ENCODE results near the gene ABL1.
A peak's percentile ranks its signal among the peaks of the same experiment; 100 is the strongest.
"Not testable (repeated sequence)": the region's sequence is repeated elsewhere in the genome, so short reads cannot be mapped to it uniquely, and the experiment has no call there.

The ABL1 gene

GRCh38 chr9:130848514-130848913, 13.5 kb downstream of the ABL1 start:
- not testable (repeated sequence) for H3K9me3 ChIP-seq (ENCODE audit: control insufficient read depth in 2 of 2, low read length in 2 of 2); H3K27me3 ChIP-seq (ENCODE audit: control insufficient read depth in 2 of 2, insufficient read depth in 2 of 2, low read length in 2 of 2); H3K4me1 ChIP-seq (ENCODE audit: control insufficient read depth in 2 of 2, insufficient read depth in 2 of 2, low read length in 2 of 2); H3K4me3 ChIP-seq (ENCODE audit: low read length in 2 of 2); H3K9ac ChIP-seq (ENCODE audit: low read depth in 1 of 2, low read length in 2 of 2); H3K36me3 ChIP-seq (ENCODE audit: control insufficient read depth in 2 of 2, insufficient read depth in 2 of 2, low read length in 2 of 2)
- peak overlapping the region; percentile 75 to 80 for H3K27ac ChIP-seq (ENCODE audit: low read depth in 2 of 2, low read length in 2 of 2)

DNA sequence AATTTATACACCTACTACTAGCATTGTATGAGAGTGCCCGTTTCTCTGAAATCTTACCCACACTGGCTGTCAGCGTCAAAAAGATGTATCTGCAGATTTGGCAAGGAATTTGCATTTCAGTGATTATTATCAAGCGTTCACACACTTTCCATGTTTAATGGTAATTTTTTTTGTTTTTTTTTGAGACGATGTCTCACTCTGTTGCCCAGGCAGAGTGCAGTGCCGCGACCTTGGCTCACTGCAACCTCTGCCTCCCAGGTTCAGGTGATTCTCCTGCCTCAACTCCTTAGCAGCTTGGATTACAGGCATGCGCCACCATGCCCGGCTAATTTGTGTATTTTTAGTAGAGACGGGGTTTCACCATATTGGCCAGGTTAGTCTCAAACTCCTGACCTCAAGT, 14.3 kb downstream of the ABL1 start:
- Histone ChIP-seq H3K36me3 (ENCODE audit: control insufficient read depth in 2 of 2, insufficient read depth in 2 of 2, low read length in 2 of 2) (peaks cover 5% of the 10 kb centered on the region in 2 donors), H3K4me1 (ENCODE audit: control insufficient read depth in 2 of 2, insufficient read depth in 2 of 2, low read length in 2 of 2) (peaks cover 0 to 5% of the 10 kb centered on the region in 2 donors), H3K27ac (ENCODE audit: low read depth in 2 of 2, low read length in 2 of 2) (no peak overlapping the region), H3K27me3 (ENCODE audit: control insufficient read depth in 2 of 2, insufficient read depth in 2 of 2, low read length in 2 of 2) (no peaks in the 10 kb centered on the region), H3K4me3 (ENCODE audit: low read length in 2 of 2) (no peak overlapping the region), H3K9me3 (ENCODE audit: control insufficient read depth in 2 of 2, low read length in 2 of 2) (no peaks in the 10 kb centered on the region), H3K9ac (ENCODE audit: low read depth in 1 of 2, low read length in 2 of 2) (no peak overlapping the region)

DNA sequence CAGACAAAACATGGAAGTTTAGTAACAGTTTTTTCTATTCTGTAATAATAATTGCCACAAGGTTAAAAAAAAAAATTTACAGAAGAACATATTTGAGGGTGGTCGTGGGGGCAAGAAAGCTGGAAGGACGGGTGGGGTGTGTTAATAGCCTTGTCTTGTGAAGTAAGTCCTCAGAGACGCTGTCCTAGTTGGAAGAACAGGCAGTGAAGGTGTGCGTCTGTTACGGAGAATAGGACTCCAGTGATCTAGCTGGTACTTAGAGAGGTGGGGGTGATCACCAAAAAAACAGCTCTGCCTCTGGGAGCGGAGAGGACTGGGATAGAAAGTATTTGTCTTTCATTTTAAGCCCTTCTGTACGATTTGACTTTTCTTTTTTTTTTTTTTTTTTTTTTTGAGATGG, 17.7 kb downstream of the ABL1 start:
- peaks cover 24 to 31% of the 10 kb centered on the region in 2 donors for H3K36me3 ChIP-seq (ENCODE audit: control insufficient read depth in 2 of 2, insufficient read depth in 2 of 2, low read length in 2 of 2)
- no peak overlapping the region for H3K4me3 ChIP-seq (ENCODE audit: low read length in 2 of 2)
- H3K9ac ChIP-seq (ENCODE audit: low read depth in 1 of 2, low read length in 2 of 2), result no peak overlapping the region
- H3K9me3 ChIP-seq (ENCODE audit: control insufficient read depth in 2 of 2, low read length in 2 of 2), result no peaks in the 10 kb centered on the region
- peaks cover 0 to 2% of the 10 kb centered on the region in 2 donors for H3K4me1 ChIP-seq (ENCODE audit: control insufficient read depth in 2 of 2, insufficient read depth in 2 of 2, low read length in 2 of 2)
- no peaks in the 10 kb centered on the region for H3K27me3 ChIP-seq (ENCODE audit: control insufficient read depth in 2 of 2, insufficient read depth in 2 of 2, low read length in 2 of 2)
- H3K27ac ChIP-seq (ENCODE audit: low read depth in 2 of 2, low read length in 2 of 2), result no peak overlapping the region

GRCh38 chr9:130854092-130854491, 19.0 kb downstream of the ABL1 start:
- H3K4me3 ChIP-seq (ENCODE audit: low read length in 2 of 2), result no peak overlapping the region
- H3K27me3 ChIP-seq (ENCODE audit: control insufficient read depth in 2 of 2, insufficient read depth in 2 of 2, low read length in 2 of 2), result no peaks in the 10 kb centered on the region
- peaks cover 30 to 37% of the 10 kb centered on the region in 2 donors for H3K36me3 ChIP-seq (ENCODE audit: control insufficient read depth in 2 of 2, insufficient read depth in 2 of 2, low read length in 2 of 2)
- H3K9me3 ChIP-seq (ENCODE audit: control insufficient read depth in 2 of 2, low read length in 2 of 2), result no peaks in the 10 kb centered on the region
- H3K27ac ChIP-seq (ENCODE audit: low read depth in 2 of 2, low read length in 2 of 2), result no peak overlapping the region
- no peak overlapping the region for H3K9ac ChIP-seq (ENCODE audit: low read depth in 1 of 2, low read length in 2 of 2)
- H3K4me1 ChIP-seq (ENCODE audit: control insufficient read depth in 2 of 2, insufficient read depth in 2 of 2, low read length in 2 of 2), result peaks cover 0 to 2% of the 10 kb centered on the region in 2 donors

- no peaks in the 10 kb centered on the region for H3K27me3 ChIP-seq (ENCODE audit: control insufficient read depth in 2 of 2, insufficient read depth in 2 of 2, low read length in 2 of 2)
- no peak overlapping the region for H3K9ac ChIP-seq (ENCODE audit: low read depth in 1 of 2, low read length in 2 of 2)
- no peak overlapping the region for H3K27ac ChIP-seq (ENCODE audit: low read depth in 2 of 2, low read length in 2 of 2)
- no peaks in the 10 kb centered on the region for H3K9me3 ChIP-seq (ENCODE audit: control insufficient read depth in 2 of 2, low read length in 2 of 2)
- peaks cover 33 to 37% of the 10 kb centered on the region in 2 donors for H3K36me3 ChIP-seq (ENCODE audit: control insufficient read depth in 2 of 2, insufficient read depth in 2 of 2, low read length in 2 of 2)
- no peaks in the 10 kb centered on the region for H3K4me1 ChIP-seq (ENCODE audit: control insufficient read depth in 2 of 2, insufficient read depth in 2 of 2, low read length in 2 of 2)
- no peak overlapping the region for H3K4me3 ChIP-seq (ENCODE audit: low read length in 2 of 2)
Measured at GRCh38 chr9:130854835-130855234, 19.8 kb downstream of the ABL1 start.

DNA sequence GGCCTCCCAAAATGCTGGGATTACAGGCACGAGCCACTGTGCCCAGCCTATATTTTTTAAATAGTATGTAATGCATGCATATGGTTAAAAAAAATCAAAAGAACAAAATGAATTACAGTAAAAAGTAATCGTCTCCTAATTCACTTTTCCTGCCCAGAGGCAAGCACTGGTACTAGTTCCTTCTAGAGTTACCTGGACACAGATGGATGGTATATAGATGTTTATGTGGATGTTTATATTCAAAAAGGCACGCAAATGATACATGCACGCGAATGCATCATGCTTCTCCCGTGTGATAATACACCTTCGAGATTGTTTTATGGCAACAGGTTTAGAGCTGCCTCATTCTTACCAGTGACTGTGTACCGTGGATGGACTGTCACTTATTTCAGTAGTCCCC, 21.4 kb downstream of the ABL1 start:
- Histone ChIP-seq H3K27ac (ENCODE audit: low read depth in 2 of 2, low read length in 2 of 2) (no peak overlapping the region), H3K27me3 (ENCODE audit: control insufficient read depth in 2 of 2, insufficient read depth in 2 of 2, low read length in 2 of 2) (no peaks in the 10 kb centered on the region), H3K9ac (ENCODE audit: low read depth in 1 of 2, low read length in 2 of 2) (no peak overlapping the region), H3K36me3 (ENCODE audit: control insufficient read depth in 2 of 2, insufficient read depth in 2 of 2, low read length in 2 of 2) (peaks cover 44 to 46% of the 10 kb centered on the region in 2 donors), H3K4me3 (ENCODE audit: low read length in 2 of 2) (no peak overlapping the region), H3K4me1 (ENCODE audit: control insufficient read depth in 2 of 2, insufficient read depth in 2 of 2, low read length in 2 of 2) (no peaks in the 10 kb centered on the region), H3K9me3 (ENCODE audit: control insufficient read depth in 2 of 2, low read length in 2 of 2) (no peaks in the 10 kb centered on the region)

DNA sequence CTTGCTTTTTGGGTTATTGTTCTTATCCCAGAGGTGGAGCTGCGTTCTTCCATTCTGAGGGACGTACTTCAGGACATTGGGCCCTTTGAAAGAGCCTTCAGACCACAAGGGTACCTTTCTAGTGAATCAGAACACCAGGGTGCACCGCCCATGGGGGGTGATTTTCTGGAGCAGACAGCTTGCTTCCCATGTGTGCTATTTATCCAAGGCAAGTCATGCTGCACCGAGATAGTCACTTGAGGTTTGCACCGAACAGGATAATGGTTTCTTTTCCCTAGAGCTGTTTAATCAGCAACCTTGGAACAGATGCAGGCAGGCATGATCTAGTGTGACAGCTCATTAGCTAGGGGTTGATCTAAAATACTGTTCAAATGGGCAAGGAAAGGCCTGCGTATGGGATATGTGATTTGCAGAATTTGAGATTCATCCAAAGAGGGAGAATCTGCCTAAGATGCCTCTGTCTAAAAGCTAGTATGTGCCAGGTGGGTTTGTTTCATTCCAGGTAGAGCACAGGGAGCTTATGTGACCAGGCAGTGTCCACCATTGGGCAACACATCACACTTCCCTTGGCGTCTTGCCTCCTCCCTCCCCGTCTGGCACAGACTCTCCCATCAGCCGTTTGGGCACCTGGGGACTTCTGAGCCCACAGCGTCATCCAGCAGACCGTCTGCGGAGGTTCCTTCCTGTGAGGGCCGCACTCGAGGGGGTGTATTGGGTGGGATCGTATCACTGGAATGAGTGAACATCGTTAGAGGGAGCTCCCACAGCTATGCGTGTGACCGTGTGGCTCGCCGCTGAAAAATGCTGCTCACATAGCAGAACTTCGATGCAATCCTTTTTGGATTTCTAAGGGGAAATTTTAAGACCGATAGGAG, 23.0 kb downstream of the ABL1 start:
- no peak overlapping the region for H3K4me3 ChIP-seq (ENCODE audit: low read length in 2 of 2)
- H3K4me1 ChIP-seq (ENCODE audit: control insufficient read depth in 2 of 2, insufficient read depth in 2 of 2, low read length in 2 of 2), result no peaks in the 10 kb centered on the region
- no peak overlapping the region for H3K9ac ChIP-seq (ENCODE audit: low read depth in 1 of 2, low read length in 2 of 2)
- H3K36me3 ChIP-seq (ENCODE audit: control insufficient read depth in 2 of 2, insufficient read depth in 2 of 2, low read length in 2 of 2), result peaks cover 52 to 57% of the 10 kb centered on the region in 2 donors
- H3K27me3 ChIP-seq (ENCODE audit: control insufficient read depth in 2 of 2, insufficient read depth in 2 of 2, low read length in 2 of 2), result no peaks in the 10 kb centered on the region
- no peak overlapping the region for H3K27ac ChIP-seq (ENCODE audit: low read depth in 2 of 2, low read length in 2 of 2)
- no peaks in the 10 kb centered on the region for H3K9me3 ChIP-seq (ENCODE audit: control insufficient read depth in 2 of 2, low read length in 2 of 2)

- H3K36me3 ChIP-seq (ENCODE audit: control insufficient read depth in 2 of 2, insufficient read depth in 2 of 2, low read length in 2 of 2), result peaks cover 53 to 58% of the 10 kb centered on the region in 2 donors
- H3K27me3 ChIP-seq (ENCODE audit: control insufficient read depth in 2 of 2, insufficient read depth in 2 of 2, low read length in 2 of 2), result no peaks in the 10 kb centered on the region
- peak overlapping the region in 1 of 2 donors; percentile 35 for H3K27ac ChIP-seq (ENCODE audit: low read depth in 2 of 2, low read length in 2 of 2)
- H3K9ac ChIP-seq (ENCODE audit: low read depth in 1 of 2, low read length in 2 of 2), result no peak overlapping the region
- no peaks in the 10 kb centered on the region for H3K9me3 ChIP-seq (ENCODE audit: control insufficient read depth in 2 of 2, low read length in 2 of 2)
- no peak overlapping the region for H3K4me3 ChIP-seq (ENCODE audit: low read length in 2 of 2)
- peaks cover 0 to 3% of the 10 kb centered on the region in 2 donors for H3K4me1 ChIP-seq (ENCODE audit: control insufficient read depth in 2 of 2, insufficient read depth in 2 of 2, low read length in 2 of 2)
Measured at GRCh38 chr9:130858739-130859705, 24.0 kb downstream of the ABL1 start.

DNA sequence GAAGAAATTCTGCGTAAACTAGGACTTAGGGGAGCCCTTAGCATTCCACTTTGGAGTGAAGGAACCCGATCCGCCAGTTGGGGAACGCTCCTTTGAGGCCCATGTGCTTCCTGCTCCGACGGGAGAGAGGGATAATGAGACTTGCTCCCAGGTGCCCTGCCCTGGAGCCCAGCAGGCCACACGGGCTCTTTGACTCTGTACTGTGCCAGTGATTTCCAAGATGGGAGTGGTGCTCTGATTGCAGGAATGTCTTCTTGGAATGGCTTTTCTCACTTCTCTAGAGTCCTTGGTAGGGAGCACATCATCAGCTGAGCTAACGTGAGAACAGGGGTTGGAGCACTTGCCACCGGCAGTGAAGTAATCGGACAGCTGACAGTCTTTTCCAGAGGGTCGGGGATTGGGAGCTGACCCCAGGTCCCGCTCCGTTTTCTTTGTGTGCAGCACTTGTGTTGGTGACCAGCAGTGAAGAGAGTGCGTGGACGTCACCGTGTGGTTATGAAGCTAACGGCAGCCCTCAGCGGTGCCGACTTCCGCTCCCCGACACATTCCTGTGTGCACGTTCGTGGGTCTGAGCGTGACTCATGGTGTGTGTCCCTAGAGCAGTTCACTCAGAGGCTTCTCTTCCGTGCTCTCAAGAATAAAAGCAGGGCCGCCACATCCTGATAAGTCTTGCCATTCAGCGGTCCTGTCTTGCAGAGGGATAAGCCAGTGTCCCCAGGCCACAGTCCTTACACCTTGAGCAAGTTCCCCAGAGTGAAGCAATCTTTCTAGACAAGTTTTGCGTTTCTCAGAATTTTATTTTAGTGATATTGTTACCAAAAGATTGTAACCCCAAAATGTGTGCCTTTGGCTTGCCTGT, 25.6 kb downstream of the ABL1 start:
- peak overlapping the region; percentile 16 to 57 for H3K27ac ChIP-seq (ENCODE audit: low read depth in 2 of 2, low read length in 2 of 2)
- H3K4me3 ChIP-seq (ENCODE audit: low read length in 2 of 2), result no peak overlapping the region
- peaks cover 38 to 51% of the 10 kb centered on the region in 2 donors for H3K36me3 ChIP-seq (ENCODE audit: control insufficient read depth in 2 of 2, insufficient read depth in 2 of 2, low read length in 2 of 2)
- no peak overlapping the region for H3K9ac ChIP-seq (ENCODE audit: low read depth in 1 of 2, low read length in 2 of 2)
- no peaks in the 10 kb centered on the region for H3K9me3 ChIP-seq (ENCODE audit: control insufficient read depth in 2 of 2, low read length in 2 of 2)
- no peaks in the 10 kb centered on the region for H3K27me3 ChIP-seq (ENCODE audit: control insufficient read depth in 2 of 2, insufficient read depth in 2 of 2, low read length in 2 of 2)
- peaks cover 0 to 3% of the 10 kb centered on the region in 2 donors for H3K4me1 ChIP-seq (ENCODE audit: control insufficient read depth in 2 of 2, insufficient read depth in 2 of 2, low read length in 2 of 2)

All from mucosa of rectum (tissue), 2 donors.